H1 (cell line): Measurements from ENCODE around the gene ZWILCH. TPM values are rescaled to one million over a fixed set of nuclear protein-coding genes. Genes with fewer than 3 reads are reported as not detected.

Source experiments
- CTCF ChIA-PET: fragments of 300-600 bp; sonication (Branson Sonifier 250); formaldehyde crosslinking; loops from one replicate; lab custom pipeline; 2021; ENCODE audit not compliant: partially characterized antibody; lab: Charles Lee
- POLR2A ChIA-PET: fragments of 300-600 bp; sonication (Branson Sonifier 250); formaldehyde crosslinking; loops from one replicate; lab custom pipeline; 2021; ENCODE audit warnings: inconsistent platforms; ENCODE audit not compliant: partially characterized antibody; lab: Charles Lee
- DNase-seq, 2 experiments: peaks; one replicate each; pipeline versions ENCODE4 v3.0.0 to v3.0.0-alpha.2; 2010 to 2022; ENCODE audit warnings: low spot score in 2 of 2, low read depth in 1 of 2, mixed read lengths in 1 of 2
- FAIRE-seq: peaks from 2 replicates; lab custom pipeline; 2011; peaks lifted over from hg19 to GRCh38; lab: Jason Lieb, UNC
- H2AFZ ChIP-seq: 2 replicates; pipeline ENCODE4 v1.8.1; 2012; ENCODE audit warnings: low read length, inconsistent platforms
- H2AK5ac ChIP-seq: 2 replicates; pipeline ENCODE4 v1.6.1; 2013; ENCODE audit warnings: low read depth, low read length
- H2BK120ac ChIP-seq: replicated peaks from 2 replicates; pipeline ENCODE3; 2013; ENCODE audit warnings: low read depth, low read length, inconsistent platforms
- H2BK12ac ChIP-seq: 2 replicates; pipeline ENCODE4 v1.6.1; 2013; ENCODE audit warnings: low read depth, low read length
- H2BK15ac ChIP-seq: 2 replicates; pipeline ENCODE4 v1.6.1; 2013; ENCODE audit warnings: low read length
- H2BK20ac ChIP-seq: 2 replicates; pipeline ENCODE4 v1.6.1; 2013; ENCODE audit warnings: low read length
- H2BK5ac ChIP-seq: 2 replicates; pipeline ENCODE4 v1.6.1; 2013; ENCODE audit warnings: low read depth, low read length
- H3K14ac ChIP-seq: 2 replicates; pipeline ENCODE4 v1.6.1; 2013; ENCODE audit warnings: inconsistent platforms; ENCODE audit not compliant: insufficient read length
- H3K18ac ChIP-seq: 2 replicates; pipeline ENCODE4 v1.6.1; 2013; ENCODE audit warnings: low read length; ENCODE audit errors: extremely low read depth
- H3K23ac ChIP-seq: 2 replicates; pipeline ENCODE4 v1.6.1; 2013; ENCODE audit warnings: inconsistent platforms; ENCODE audit not compliant: insufficient read length
- H3K23me2 ChIP-seq: 2 replicates; pipeline ENCODE4 v1.6.1; 2013; ENCODE audit warnings: low read depth, low read length
- H3K27ac ChIP-seq: 2 replicates; pipeline ENCODE4 v1.6.1; 2011; ENCODE audit warnings: low read depth, low read length, inconsistent platforms
- H3K27me3 ChIP-seq, 4 experiments: replicated peaks in 1 of 4; 1 replicate in 1 of 4; 2 replicates in 3 of 4; pipeline versions ENCODE4 v1.6.1 to v1.8.1; 2011 to 2013; ENCODE audit warnings: low read length in 3 of 4, mild to moderate bottlenecking in 3 of 4, inconsistent platforms in 2 of 4, mixed read lengths in 2 of 4, moderate library complexity in 1 of 4; ENCODE audit not compliant: control insufficient read depth in 3 of 4, insufficient read depth in 3 of 4; ENCODE audit errors: extremely low read depth in 1 of 4
- H3K36me3 ChIP-seq, 4 experiments: 2 replicates each; pipeline versions ENCODE4 v1.6.1 to v1.8.1; 2011 to 2013; ENCODE audit warnings: mild to moderate bottlenecking in 4 of 4, low read length in 3 of 4, moderate library complexity in 2 of 4, control low read depth in 1 of 4, inconsistent platforms in 1 of 4; ENCODE audit not compliant: insufficient read depth in 4 of 4, control insufficient read depth in 2 of 4
- H3K4ac ChIP-seq: replicated peaks from 2 replicates; pipeline ENCODE3; 2013; ENCODE audit warnings: low read length, low read depth, mixed read lengths, inconsistent platforms; ENCODE audit not compliant: insufficient read length
- H3K4me1 ChIP-seq, 4 experiments: replicated peaks in 1 of 4; 1 replicate in 1 of 4; 2 replicates in 3 of 4; pipeline versions ENCODE4 v1.6.1 to v1.8.1; 2011 to 2013; ENCODE audit warnings: low read length in 3 of 4, inconsistent platforms in 2 of 4, mixed read lengths in 1 of 4; ENCODE audit not compliant: insufficient read depth in 4 of 4, control insufficient read depth in 3 of 4
- H3K4me2 ChIP-seq, 2 experiments: 2 replicates each; pipeline versions ENCODE4 v1.6.1 to v1.8.1; 2011 to 2013; ENCODE audit warnings: low read depth in 2 of 2, low read length in 2 of 2, control low read depth in 1 of 2, inconsistent platforms in 1 of 2, mild to moderate bottlenecking in 1 of 2; ENCODE audit not compliant: insufficient read depth in 1 of 2
- H3K4me3 ChIP-seq, 4 experiments: fragments of 200-600, 300-600 bp in 1 of 4; sonication (generic), shearing (Covaris generic), sonication (Bioruptor Twin) in 1 of 4; 2 replicates each; pipeline versions ENCODE4 v1.5.1 to v1.8.1; 2011 to 2016; ENCODE audit warnings: low read length in 4 of 4, low read depth in 3 of 4, control low read depth in 2 of 4, inconsistent platforms in 2 of 4, mild to moderate bottlenecking in 2 of 4, mixed read lengths in 1 of 4, moderate library complexity in 1 of 4; ENCODE audit not compliant: insufficient read depth in 2 of 4; ENCODE audit errors: extremely low read depth in 1 of 4
- H3K56ac ChIP-seq: replicated peaks from 2 replicates; pipeline ENCODE3; 2013; ENCODE audit warnings: low read depth, mild to moderate bottlenecking, mixed read lengths, low read length, inconsistent platforms; ENCODE audit not compliant: insufficient read length
- H3K79me1 ChIP-seq: 2 replicates; pipeline ENCODE4 v1.6.1; 2013; ENCODE audit warnings: low read depth, low read length, control low read depth
- H3K79me2 ChIP-seq, 2 experiments: 2 replicates each; pipeline versions ENCODE4 v1.6.1 to v1.8.1; 2012 to 2013; ENCODE audit warnings: low read length in 2 of 2, mild to moderate bottlenecking in 2 of 2, inconsistent platforms in 1 of 2; ENCODE audit not compliant: insufficient read depth in 2 of 2, control insufficient read depth in 1 of 2
- H3K9ac ChIP-seq, 4 experiments: replicated peaks in 1 of 4; 1 replicate in 1 of 4; 2 replicates in 3 of 4; pipeline versions ENCODE4 v1.6.1 to v1.8.1; 2011 to 2013; ENCODE audit warnings: low read depth in 3 of 4, low read length in 3 of 4, control low read depth in 2 of 4, mild to moderate bottlenecking in 2 of 4, moderate library complexity in 2 of 4, inconsistent platforms in 1 of 4; ENCODE audit errors: extremely low read depth in 1 of 4
- H3K9me3 ChIP-seq, 2 experiments: 2 replicates each; pipeline versions ENCODE4 v1.6.1 to v1.8.1; 2012 to 2013; ENCODE audit warnings: mild to moderate bottlenecking in 2 of 2, moderate library complexity in 2 of 2, control low read depth in 1 of 2, inconsistent platforms in 1 of 2, low read depth in 1 of 2, low read length in 1 of 2, mixed read lengths in 1 of 2; ENCODE audit not compliant: insufficient read depth in 2 of 2
- H4K20me1 ChIP-seq, 2 experiments: replicated peaks in 1 of 2; 2 replicates each; pipeline versions ENCODE3 to v1.8.1; 2011 to 2013; ENCODE audit warnings: inconsistent platforms in 2 of 2, low read length in 2 of 2, mild to moderate bottlenecking in 1 of 2; ENCODE audit not compliant: insufficient read depth in 2 of 2, control insufficient read depth in 1 of 2
- H4K5ac ChIP-seq: 2 replicates; pipeline ENCODE4 v1.6.1; 2013; ENCODE audit warnings: low read length, low read depth, mixed read lengths, inconsistent platforms; ENCODE audit not compliant: insufficient read length
- H4K8ac ChIP-seq: 2 replicates; pipeline ENCODE4 v1.8.0; 2013; ENCODE audit warnings: mild to moderate bottlenecking, moderate library complexity, low read length, inconsistent platforms; ENCODE audit not compliant: insufficient read depth; ENCODE audit errors: extremely low read depth
- H4K91ac ChIP-seq: replicated peaks from 2 replicates; pipeline ENCODE3; 2013; ENCODE audit warnings: low read length, mixed read lengths, inconsistent platforms; ENCODE audit not compliant: insufficient read length
- BCL11A ChIP-seq, 2 experiments: IDR thresholded peaks; one replicate each; pipeline ENCODE4 v1.6.1; 2011; ENCODE audit warnings: low read depth in 2 of 2, low read length in 2 of 2, mild to moderate bottlenecking in 2 of 2
- CBX8 ChIP-seq: fragments of 300-800, 300-1000 bp; sonication (generic); IDR thresholded peaks from 2 replicates; pipeline ENCODE4 v1.7.1; 2016; ENCODE audit warnings: low read depth, low read length, borderline replicate concordance
- KDM1A ChIP-seq: fragments of 200-600, 300-600 bp; sonication (generic); IDR thresholded peaks from 2 replicates; pipeline ENCODE4 v1.7.1; 2016; ENCODE audit warnings: mild to moderate bottlenecking, low read length, borderline replicate concordance
- RAD21 ChIP-seq, 2 experiments: IDR thresholded peaks in 1 of 2; conservative IDR thresholded peaks in 1 of 2; 2 replicates each; pipeline ENCODE4 v1.6.1; 2011; ENCODE audit warnings: low read depth in 2 of 2, low read length in 2 of 2, improper control_type of control experiment in 1 of 2, inconsistent platforms in 1 of 2, mild to moderate bottlenecking in 1 of 2, moderate library complexity in 1 of 2
- RFX5 ChIP-seq: IDR thresholded peaks from 2 replicates; pipeline ENCODE4 v1.6.1; 2011; ENCODE audit warnings: low read depth, low read length, improper control_type of control experiment, borderline replicate concordance
- RXRA ChIP-seq: IDR thresholded peaks from 2 replicates; pipeline ENCODE4 v1.6.1; 2011; ENCODE audit warnings: low read depth, mild to moderate bottlenecking, low read length, moderate library complexity; ENCODE audit not compliant: insufficient read depth
- TAF7 ChIP-seq: optimal IDR thresholded peaks from 2 replicates; pipeline ENCODE3; 2011; ENCODE audit warnings: low read depth, mild to moderate bottlenecking, inconsistent platforms, low read length, moderate library complexity, borderline replicate concordance
- TEAD4 ChIP-seq: IDR thresholded peaks from 2 replicates; pipeline ENCODE4 v1.6.1; 2012; ENCODE audit warnings: low read depth, low read length, inconsistent platforms, mixed read lengths
- WGBS, 2 experiments: shearing (Covaris generic) in 1 of 2; methylation state at CpG; one replicate each; pipeline versions ENCODE4 v1.1.6 to v1.1.7; 2013 to 2015; ENCODE audit warnings: low lambda C conversion rate in 2 of 2, mixed read lengths in 2 of 2, inconsistent platforms in 1 of 2, low coverage in 1 of 2, missing lambda C conversion rate in 1 of 2; ENCODE audit not compliant: insufficient replicate concordance in 2 of 2, insufficient coverage in 1 of 2, insufficient read length in 1 of 2; ENCODE audit errors: extremely low coverage in 1 of 2, missing lambda C conversion rate in 1 of 2; 5-methylcytosine and 5-hydroxymethylcytosine counted together
- polyA plus RNA-seq, 7 experiments: library from polyadenylated mRNA; depleted of rRNA in 3 of 7; stranded (reverse) in 5 of 7; unstranded in 2 of 7; fragments of >200 nt in 5 of 7; fragments of 200-250 nt in 2 of 7; gene quantifications; 1 replicate in 5 of 7; 2 replicates in 1 of 7; 4 replicates in 1 of 7; pipeline versions ENCODE4 v1.2.1 to v1.2.3, GENCODE V29; 2011 to 2013; ENCODE audit warnings: missing spikeins in 2 of 7, mixed read lengths in 2 of 7
- total RNA-seq: library from RNA; stranded (reverse); fragmentation: NEBNext Ultra II Directional; extraction: Animal tissue kit (Norgen Biotek cat#: 25700); gene quantifications from 2 replicates; pipeline ENCODE4 v1.2.1, GENCODE V29; 2021
- TF ChIP-seq, protein P1 (sequence below): IDR thresholded peaks from 2 replicates; pipeline ENCODE4 v1.6.1; 2012; ENCODE audit warnings: inconsistent platforms
- TF ChIP-seq, protein P2 (sequence below), 3 experiments: IDR thresholded peaks; 1 replicate in 2 of 3; 2 replicates in 1 of 3; pipeline versions ENCODE4 v1.5.1 to v1.6.1; 2011; ENCODE audit warnings: low read length in 3 of 3, mild to moderate bottlenecking in 3 of 3, inconsistent platforms in 2 of 3, low read depth in 1 of 3, moderate library complexity in 1 of 3; ENCODE audit not compliant: insufficient read depth in 1 of 3; ENCODE audit errors: control extremely low read depth in 1 of 3

Gene ZWILCH
- total and polyA plus RNA-seq, 2 of the 8 experiments (the other 6 are each of a cell fraction or from before 2014, with no cell fraction given): 18.1 to 61.5 TPM

DNA sequence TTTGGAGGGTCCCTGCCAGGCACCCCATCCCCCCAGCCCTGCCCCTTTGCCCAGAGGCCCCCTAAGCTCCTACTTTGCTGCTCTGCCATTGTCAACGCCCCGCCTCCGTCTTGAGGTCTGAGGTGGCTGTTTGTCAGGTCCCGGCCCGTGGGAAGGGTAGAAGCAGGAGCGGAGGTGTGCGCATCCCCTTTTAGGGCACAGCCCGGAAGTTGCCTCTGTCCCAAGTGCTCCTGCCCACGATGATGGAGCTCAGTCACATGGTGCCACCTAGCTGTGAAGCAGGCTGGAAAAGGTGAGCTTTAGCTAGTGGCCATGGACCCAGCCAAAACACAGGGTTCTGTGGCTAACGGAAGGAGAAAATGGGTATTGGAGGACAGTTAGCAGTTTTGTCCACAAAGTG, 89.2 kb downstream of the ZWILCH start:
- H2AK5ac ChIP-seq: no peak overlapping the region
- TF ChIP-seq RXRA: no peak
- no peak for TF ChIP-seq TAF7
- TF ChIP-seq KDM1A: no peak
- TF ChIP-seq TEAD4: no peak
- TF ChIP-seq, protein P1, sequence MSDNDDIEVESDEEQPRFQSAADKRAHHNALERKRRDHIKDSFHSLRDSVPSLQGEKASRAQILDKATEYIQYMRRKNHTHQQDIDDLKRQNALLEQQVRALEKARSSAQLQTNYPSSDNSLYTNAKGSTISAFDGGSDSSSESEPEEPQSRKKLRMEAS: 0 out of 2 replicates have a peak, but pooled peaks have one; percentile 52
- TF ChIP-seq CBX8: no peak
- no peak for TF ChIP-seq BCL11A (IDR thresholded peaks at IDR 0.05; ENCODE audit: low read depth in 2 of 2, low read length in 2 of 2)
- peak; percentile 37 to 60 for TF ChIP-seq RAD21 (IDR thresholded peaks at IDR 0.05 in 1 of 2, conservative IDR thresholded peaks at IDR 0.05 in 1 of 2; ENCODE audit: low read depth in 2 of 2, low read length in 2 of 2)
- TF ChIP-seq, protein P2, sequence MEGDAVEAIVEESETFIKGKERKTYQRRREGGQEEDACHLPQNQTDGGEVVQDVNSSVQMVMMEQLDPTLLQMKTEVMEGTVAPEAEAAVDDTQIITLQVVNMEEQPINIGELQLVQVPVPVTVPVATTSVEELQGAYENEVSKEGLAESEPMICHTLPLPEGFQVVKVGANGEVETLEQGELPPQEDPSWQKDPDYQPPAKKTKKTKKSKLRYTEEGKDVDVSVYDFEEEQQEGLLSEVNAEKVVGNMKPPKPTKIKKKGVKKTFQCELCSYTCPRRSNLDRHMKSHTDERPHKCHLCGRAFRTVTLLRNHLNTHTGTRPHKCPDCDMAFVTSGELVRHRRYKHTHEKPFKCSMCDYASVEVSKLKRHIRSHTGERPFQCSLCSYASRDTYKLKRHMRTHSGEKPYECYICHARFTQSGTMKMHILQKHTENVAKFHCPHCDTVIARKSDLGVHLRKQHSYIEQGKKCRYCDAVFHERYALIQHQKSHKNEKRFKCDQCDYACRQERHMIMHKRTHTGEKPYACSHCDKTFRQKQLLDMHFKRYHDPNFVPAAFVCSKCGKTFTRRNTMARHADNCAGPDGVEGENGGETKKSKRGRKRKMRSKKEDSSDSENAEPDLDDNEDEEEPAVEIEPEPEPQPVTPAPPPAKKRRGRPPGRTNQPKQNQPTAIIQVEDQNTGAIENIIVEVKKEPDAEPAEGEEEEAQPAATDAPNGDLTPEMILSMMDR (IDR thresholded peaks at IDR 0.05; ENCODE audit: control extremely low read depth in 1 of 3, insufficient read depth in 1 of 3, low read depth in 1 of 3, low read length in 3 of 3): peak; percentile 18 to 34 (median 20); a peak in 3 of 4 replicates
- TF ChIP-seq RFX5: no peak
- no peak overlapping the region for H3K4me3 ChIP-seq
- DNase-seq (no peak), FAIRE-seq (no peak)
- no peaks in the 10 kb centered on the region for H3K27me3 ChIP-seq
- H2BK120ac ChIP-seq: no peak overlapping the region
- H3K56ac ChIP-seq: no peak overlapping the region
- H3K18ac ChIP-seq: no peak overlapping the region
- peak overlapping the region; percentile 45; the same call in 1 of the 2 replicates for H2AFZ ChIP-seq
- no peak overlapping the region for H2BK12ac ChIP-seq
- H3K4ac ChIP-seq: no peak overlapping the region
- H3K23ac ChIP-seq: no peak overlapping the region
- no peaks in the 10 kb centered on the region for H3K4me1 ChIP-seq
- no peak overlapping the region for H3K14ac ChIP-seq
- no peaks in the 10 kb centered on the region for H3K79me1 ChIP-seq
- ChIA-PET POLR2A (no interaction called here), CTCF (interaction anchor here (0.7 to 2.1 kb wide), 9 partner anchors 9 to 313 kb away, joined by 3 to 7 read pairs (median 4); partner anchors contain the start of gene LCTL)
- 81% methylated on average over 10 of the region's 10 CpGs; no CpG with 5 or more reads in 1 of the 2 experiments for WGBS, 2 experiments
- no peak overlapping the region for H2BK5ac ChIP-seq
- H2BK15ac ChIP-seq: no peak overlapping the region
- H4K8ac ChIP-seq: peak overlapping the region; percentile 39; the same call in 1 of the 2 replicates
- no peaks in the 10 kb centered on the region for H3K36me3 ChIP-seq
- no peaks in the 10 kb centered on the region for H4K20me1 ChIP-seq
- H3K4me2 ChIP-seq: no peak overlapping the region
- H2BK20ac ChIP-seq: no peak overlapping the region
- H3K9ac ChIP-seq: no peak overlapping the region
- H4K5ac ChIP-seq: no peak overlapping the region
- no peak overlapping the region for H4K91ac ChIP-seq
- no peaks in the 10 kb centered on the region for H3K9me3 ChIP-seq
- H3K23me2 ChIP-seq: no peaks in the 10 kb centered on the region; the same call in 1 of the 2 replicates
- H3K27ac ChIP-seq: no peak overlapping the region
- H3K79me2 ChIP-seq: no peaks in the 10 kb centered on the region
